ENCODE data around the gene AGER.

DNA sequence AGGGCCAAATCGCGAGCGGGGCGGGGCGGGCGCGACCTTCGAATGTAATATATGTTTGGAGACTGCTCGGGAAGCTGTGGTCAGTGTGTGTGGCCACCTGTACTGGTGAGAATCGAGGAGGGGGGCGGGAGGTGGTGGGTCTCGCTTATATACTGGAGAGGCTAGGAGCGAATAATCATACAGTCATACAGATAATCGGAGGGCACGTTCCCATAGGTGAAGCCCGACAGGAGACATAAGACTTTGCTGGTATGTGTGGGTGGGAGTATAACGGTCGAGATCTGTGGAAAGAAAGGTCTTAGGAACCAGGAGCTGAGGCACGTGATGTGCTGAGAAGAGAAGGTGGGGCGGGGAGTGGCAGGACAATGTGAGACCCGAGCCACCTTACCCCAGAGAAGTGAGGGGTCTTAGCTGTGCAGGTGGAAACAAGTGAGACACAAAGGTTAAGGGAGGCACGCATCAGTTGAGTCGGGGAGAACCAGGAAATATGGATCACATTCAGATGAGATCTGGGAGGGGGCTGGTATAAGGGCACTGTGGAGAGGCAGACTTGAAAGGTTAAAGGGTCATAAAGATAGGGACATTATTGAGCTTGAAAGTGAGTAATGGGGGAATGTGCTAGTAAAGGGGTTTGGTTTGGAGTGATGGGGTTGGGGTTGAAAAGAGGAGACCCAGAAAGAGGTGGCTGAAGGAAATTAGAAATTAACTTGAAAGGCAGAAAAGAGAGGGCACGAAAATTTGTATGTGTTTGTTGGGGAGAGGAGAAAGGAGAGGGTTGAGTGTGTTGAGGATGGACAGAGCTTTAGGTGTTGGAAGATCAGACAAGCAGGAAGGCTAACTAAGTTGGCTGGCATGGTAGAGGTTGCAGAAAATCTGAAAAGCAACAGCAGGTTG, 5.3 kb downstream of the AGER start:
- no peak for TF ChIP-seq SP1 (IDR thresholded peaks at IDR 0.05)
- no peak for TF ChIP-seq CTBP1 (IDR thresholded peaks at IDR 0.05; ENCODE audit: borderline replicate concordance)
- no peak for TF ChIP-seq FOXA1 (IDR thresholded peaks at IDR 0.05)
- no peak for TF ChIP-seq TARDBP (IDR thresholded peaks at IDR 0.05)
- no peak for TF ChIP-seq FOXM1 (IDR thresholded peaks at IDR 0.05; ENCODE audit: borderline replicate concordance)
- no peak for TF ChIP-seq NFRKB (IDR thresholded peaks at IDR 0.05)
- no peak for TF ChIP-seq SUZ12 (IDR thresholded peaks at IDR 0.05)
- TF ChIP-seq ELF4 (IDR thresholded peaks at IDR 0.05), result no peak
- TF ChIP-seq ZNF384 (IDR thresholded peaks at IDR 0.05), result no peak
